KOPT-K1 (cell line): ENCODE results near the gene AGAP3.
"Not testable (repeated sequence)": the region's sequence is repeated elsewhere in the genome, so short reads cannot be mapped to it uniquely, and the experiment has no call there.

Source experiments
- H3K27ac ChIP-seq: fragments of 200-600 bp; sonication (generic); 2 replicates; pipeline ENCODE4 v1.5.1; 2016; ENCODE audit warnings: antibody characterized with exemption, mild to moderate bottlenecking, low read depth, low read length; ENCODE audit not compliant: poor library complexity, severe bottlenecking
- H3K36me3 ChIP-seq: fragments of 200-600 bp; sonication (generic); 2 replicates; pipeline ENCODE4 v1.5.1; 2017; ENCODE audit warnings: antibody characterized with exemption, mild to moderate bottlenecking, low read length, moderate library complexity; ENCODE audit not compliant: insufficient read depth
- H3K9me3 ChIP-seq: fragments of 200-600 bp; sonication (generic); 2 replicates; pipeline ENCODE4 v1.5.1; 2017; ENCODE audit warnings: antibody characterized with exemption, low read length, mild to moderate bottlenecking; ENCODE audit not compliant: insufficient read depth, poor library complexity, severe bottlenecking

The AGAP3 gene

GRCh38 chr7:151085691-151086620, at the start of gene AGAP3:
AGAP3 (plus strand) TSS chr7:151086475; CDS start chr7:151086742, 267 bp downstream.
- H3K9me3 ChIP-seq, result no peaks in the 10 kb centered on the region
- no peak within 1 kb of the TSS for H3K27ac ChIP-seq
- H3K36me3 ChIP-seq, result no peaks in the 10 kb centered on the region

- H3K27ac ChIP-seq, result no peak overlapping the region
- H3K9me3 ChIP-seq, result no peaks in the 10 kb centered on the region
- peaks cover 49% of the 10 kb centered on the region; the same call in 1 of the 2 replicates for H3K36me3 ChIP-seq
Measured at GRCh38 chr7:151038951-151039849, 47.1 kb upstream of the AGAP3 start.

GRCh38 chr7:151039850-151040548, 46.3 kb upstream of the AGAP3 start:
- Histone ChIP-seq H3K27ac (no peak overlapping the region), H3K9me3 (no peaks in the 10 kb centered on the region), H3K36me3 (peaks cover 47% of the 10 kb centered on the region)

GRCh38 chr7:151040616-151041375, 45.5 kb upstream of the AGAP3 start:
- peaks cover 47% of the 10 kb centered on the region for H3K36me3 ChIP-seq
- H3K27ac ChIP-seq, result no peak overlapping the region
- H3K9me3 ChIP-seq, result no peaks in the 10 kb centered on the region

GRCh38 chr7:151043449-151043848, 42.8 kb upstream of the AGAP3 start:
- not testable (repeated sequence) for H3K27ac ChIP-seq, H3K9me3 ChIP-seq

GRCh38 chr7:151043959-151044358, 42.3 kb upstream of the AGAP3 start:
- H3K36me3 ChIP-seq, result peaks cover 39% of the 10 kb centered on the region
- H3K9me3 ChIP-seq, result no peaks in the 10 kb centered on the region
- no peak overlapping the region for H3K27ac ChIP-seq

More at GRCh38 chr7:151043449-151043848, 42.8 kb upstream of the AGAP3 start:
- H3K36me3 ChIP-seq, result peaks cover 39% of the 10 kb centered on the region

- no peak overlapping the region for H3K27ac ChIP-seq
- H3K9me3 ChIP-seq, result no peaks in the 10 kb centered on the region
- H3K36me3 ChIP-seq, result peaks cover 39% of the 10 kb centered on the region
Measured at GRCh38 chr7:151045262-151045661, 41.0 kb upstream of the AGAP3 start.

- peaks cover 39% of the 10 kb centered on the region for H3K36me3 ChIP-seq
- no peak overlapping the region for H3K27ac ChIP-seq
- no peaks in the 10 kb centered on the region for H3K9me3 ChIP-seq
Measured at GRCh38 chr7:151045967-151046366, 40.3 kb upstream of the AGAP3 start.

- Histone ChIP-seq H3K9me3 (no peaks in the 10 kb centered on the region), H3K36me3 (peaks cover 36% of the 10 kb centered on the region), H3K27ac (no peak overlapping the region)
Measured at GRCh38 chr7:151046603-151047573, 39.4 kb upstream of the AGAP3 start.

- Histone ChIP-seq H3K27ac (no peak within 1 kb of the TSS), H3K36me3 (peaks cover 24% of the 10 kb centered on the region), H3K9me3 (no peaks in the 10 kb centered on the region)
Measured at GRCh38 chr7:151047976-151048815, 38.1 kb upstream of the AGAP3 start, which contains the start of gene ASIC3. ASIC3 (plus strand) TSS chr7:151048531; CDS start chr7:151048886, 355 bp downstream.

GRCh38 chr7:151048911-151049463, 37.3 kb upstream of the AGAP3 start:
- Histone ChIP-seq H3K27ac (no peak overlapping the region), H3K9me3 (no peaks in the 10 kb centered on the region), H3K36me3 (peaks cover 23% of the 10 kb centered on the region)

- H3K27ac ChIP-seq, result no peak overlapping the region
- H3K36me3 ChIP-seq, result 0 out of 2 replicates have a peak, but pooled peaks cover 4% of the 10 kb centered on the region
Measured at GRCh38 chr7:151051108-151051507, 35.2 kb upstream of the AGAP3 start.

More at GRCh38 chr7:151051108-151051507, 35.2 kb upstream of the AGAP3 start:
- no peaks in the 10 kb centered on the region for H3K9me3 ChIP-seq
